Thyroid gland (tissue), 4 donors: Measurements from ENCODE around the gene CFAP141. TPM values are rescaled to one million over a fixed set of nuclear protein-coding genes. Genes with fewer than 3 reads are reported as not detected.

Experiments used
- DNase-seq, 2 donors: peaks; one replicate each; pipeline ENCODE4 v3.0.0-alpha.2; 2019
- H3K27ac ChIP-seq, 3 donors: fragments of 200-600 bp; sonication (generic); 1 replicate in 2 of 3; 2 replicates in 1 of 3; pipeline ENCODE4 v1.5.1; 2016 to 2019; ENCODE audit warnings: mild to moderate bottlenecking in 1 of 3, moderate library complexity in 1 of 3
- H3K27me3 ChIP-seq: fragments of 200-600 bp; sonication (generic); one replicate; pipeline ENCODE4 v1.5.1; 2019
- H3K36me3 ChIP-seq, 2 donors: fragments of 200-600 bp; sonication (generic); one replicate each; pipeline ENCODE4 v1.5.1; 2016 to 2019
- H3K4me1 ChIP-seq, 2 donors: fragments of 200-600 bp; sonication (generic); one replicate each; pipeline ENCODE4 v1.5.1; 2017 to 2019
- H3K4me3 ChIP-seq, 3 donors: fragments of 200-600 bp; sonication (generic); replicated peaks in 1 of 3; 1 replicate in 2 of 3; 2 replicates in 1 of 3; pipeline ENCODE4 v1.5.1; 2016; ENCODE audit warnings: mild to moderate bottlenecking in 1 of 3
- H3K9me3 ChIP-seq: fragments of 200-600 bp; sonication (generic); one replicate; pipeline ENCODE4 v1.5.1; 2017
- POLR2A ChIP-seq, 2 donors: fragments of 450-650 bp; IDR thresholded peaks; one replicate each; pipeline ENCODE4 v1.6.1; 2017; ENCODE audit warnings: antibody characterized with exemption in 2 of 2, mild to moderate bottlenecking in 2 of 2, moderate library complexity in 1 of 2
- WGBS, 2 donors: methylation state at CpG; one replicate each; pipeline ENCODE4 v1.1.5; 2017; 5-methylcytosine and 5-hydroxymethylcytosine counted together
- intact Hi-C: fragments of 100-400 bp; cut with DNase I; formaldehyde crosslinking; loops from one replicate; pipeline ENCODE4 v1.15.1; 2023
- total RNA-seq, 4 donors: library from RNA; depleted of rRNA; stranded (reverse); fragments of >200 nt; gene quantifications; one replicate each; pipeline ENCODE4 v1.2.3, GENCODE V29; 2016
- TF ChIP-seq, protein P1 (sequence below), 6 experiments: fragments of 200-600 bp in 3 of 6; fragments of 450-650 bp in 3 of 6; sonication (generic) in 3 of 6; IDR thresholded peaks; one replicate each; pipeline ENCODE4 v1.5.1; 2016 to 2019; ENCODE audit warnings: antibody characterized with exemption in 6 of 6, mild to moderate bottlenecking in 2 of 6, inconsistent platforms in 1 of 6, moderate library complexity in 1 of 6

The CFAP141 gene
- total RNA-seq, 4 donors from 2014 or later, result not detected

DNA sequence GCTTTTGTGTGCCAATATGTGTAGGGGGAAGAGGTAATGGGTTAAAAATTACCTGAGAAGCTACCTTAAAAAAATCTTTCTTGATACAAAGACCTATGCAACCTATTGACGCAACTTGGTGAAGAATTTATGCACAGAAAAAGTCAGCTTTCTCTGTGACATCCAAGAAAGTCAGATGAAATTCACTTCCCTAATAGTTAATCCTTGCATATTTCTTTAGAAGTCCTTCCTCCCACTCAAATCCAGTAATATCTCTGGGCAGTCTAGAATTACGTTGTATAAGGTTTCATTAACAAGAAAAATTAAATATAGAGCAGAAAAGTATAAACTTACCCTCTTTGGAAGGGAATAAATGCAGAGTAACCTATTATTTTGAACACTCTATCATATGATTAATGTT is 17.5 kb upstream of the CFAP141 start:
- Histone ChIP-seq H3K36me3 (peaks cover 15 to 17% of the 10 kb centered on the region in 2 donors), H3K4me3 (no peak overlapping the region), H3K27me3 (no peaks in the 10 kb centered on the region), H3K27ac (no peak overlapping the region), H3K9me3 (no peaks in the 10 kb centered on the region), H3K4me1 (peaks cover 25 to 30% of the 10 kb centered on the region in 2 donors)
- WGBS, 2 donors, result 68 to 69% methylated on average over 2 of the region's 2 CpGs
- no peak for TF ChIP-seq POLR2A (IDR thresholded peaks at IDR 0.05)
- TF ChIP-seq, protein P1, sequence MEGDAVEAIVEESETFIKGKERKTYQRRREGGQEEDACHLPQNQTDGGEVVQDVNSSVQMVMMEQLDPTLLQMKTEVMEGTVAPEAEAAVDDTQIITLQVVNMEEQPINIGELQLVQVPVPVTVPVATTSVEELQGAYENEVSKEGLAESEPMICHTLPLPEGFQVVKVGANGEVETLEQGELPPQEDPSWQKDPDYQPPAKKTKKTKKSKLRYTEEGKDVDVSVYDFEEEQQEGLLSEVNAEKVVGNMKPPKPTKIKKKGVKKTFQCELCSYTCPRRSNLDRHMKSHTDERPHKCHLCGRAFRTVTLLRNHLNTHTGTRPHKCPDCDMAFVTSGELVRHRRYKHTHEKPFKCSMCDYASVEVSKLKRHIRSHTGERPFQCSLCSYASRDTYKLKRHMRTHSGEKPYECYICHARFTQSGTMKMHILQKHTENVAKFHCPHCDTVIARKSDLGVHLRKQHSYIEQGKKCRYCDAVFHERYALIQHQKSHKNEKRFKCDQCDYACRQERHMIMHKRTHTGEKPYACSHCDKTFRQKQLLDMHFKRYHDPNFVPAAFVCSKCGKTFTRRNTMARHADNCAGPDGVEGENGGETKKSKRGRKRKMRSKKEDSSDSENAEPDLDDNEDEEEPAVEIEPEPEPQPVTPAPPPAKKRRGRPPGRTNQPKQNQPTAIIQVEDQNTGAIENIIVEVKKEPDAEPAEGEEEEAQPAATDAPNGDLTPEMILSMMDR (IDR thresholded peaks at IDR 0.05), result no peak
- intact Hi-C loops, result loop anchor here (5.0 kb wide), 1 partner anchor 41 kb away; no protein-coding TSS in a partner anchor
- no peak for DNase-seq

DNA sequence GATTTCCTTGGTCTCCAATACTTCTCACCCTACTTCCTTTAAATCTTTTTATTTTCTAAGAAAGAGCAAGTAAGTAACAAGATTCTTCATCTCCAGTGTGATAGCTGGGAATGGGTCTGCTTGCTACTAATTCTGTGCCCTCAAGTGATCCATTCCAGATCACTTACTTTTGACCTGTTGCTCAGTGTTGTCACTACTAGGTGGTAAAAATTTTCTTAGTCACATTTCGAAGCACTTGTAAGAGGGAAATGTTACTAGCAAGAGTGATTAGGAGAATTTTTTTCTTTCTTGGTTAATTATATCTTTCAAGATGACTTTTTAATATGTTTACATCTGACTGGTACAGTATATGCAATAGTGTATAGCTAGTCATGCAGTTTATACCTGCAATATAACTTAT is 16.8 kb upstream of the CFAP141 start:
- Histone ChIP-seq H3K27ac (peak overlapping the region in 1 of 3 donors; percentile 28), H3K36me3 (peaks cover 8 to 10% of the 10 kb centered on the region in 2 donors), H3K4me3 (no peak overlapping the region), H3K4me1 (peaks cover 30 to 35% of the 10 kb centered on the region in 2 donors), H3K27me3 (no peaks in the 10 kb centered on the region), H3K9me3 (no peaks in the 10 kb centered on the region)
- WGBS, 2 donors, result 63 to 85% methylated on average over 1 of the region's 1 CpG
- no peak for DNase-seq
- TF ChIP-seq POLR2A (IDR thresholded peaks at IDR 0.05), result no peak
- TF ChIP-seq, protein P1 (IDR thresholded peaks at IDR 0.05), result no peak
- intact Hi-C loops, result loop anchor here (5.0 kb wide), 1 partner anchor 41 kb away; no protein-coding TSS in a partner anchor

DNA sequence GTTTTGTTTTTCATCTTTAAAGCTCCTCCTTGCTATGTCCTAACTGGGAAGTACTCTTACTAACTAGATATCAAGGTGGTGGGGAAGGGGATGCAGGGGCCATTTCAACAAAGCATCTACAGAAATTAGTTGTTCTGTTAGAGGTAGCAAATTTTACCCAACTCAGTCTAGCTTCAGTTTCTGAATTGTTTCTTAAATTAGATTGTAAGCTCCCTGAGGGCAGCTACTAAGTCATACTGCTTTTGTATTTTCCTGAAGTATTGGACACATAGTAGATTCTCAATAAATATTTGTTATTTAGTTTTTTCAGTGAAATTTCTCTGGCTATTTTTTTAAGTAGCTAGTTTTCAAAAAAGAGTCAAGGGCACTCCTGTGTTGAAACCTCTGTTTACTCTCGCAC is 16.4 kb upstream of the CFAP141 start:
- 77 to 93% methylated on average over 1 of the region's 1 CpG for WGBS, 2 donors
- Histone ChIP-seq H3K27ac (peak overlapping the region in 2 of 3 donors; percentile 28 to 97), H3K9me3 (no peaks in the 10 kb centered on the region), H3K4me3 (no peak overlapping the region), H3K4me1 (peaks cover 34 to 35% of the 10 kb centered on the region in 2 donors), H3K27me3 (no peaks in the 10 kb centered on the region), H3K36me3 (peaks cover 4 to 6% of the 10 kb centered on the region in 2 donors)
- intact Hi-C loops, result loop anchor here (5.0 kb wide), 1 partner anchor 40 kb away; no protein-coding TSS in a partner anchor
- TF ChIP-seq, protein P1 (IDR thresholded peaks at IDR 0.05), result no peak
- no peak for TF ChIP-seq POLR2A (IDR thresholded peaks at IDR 0.05)
- DNase-seq, result no peak

DNA sequence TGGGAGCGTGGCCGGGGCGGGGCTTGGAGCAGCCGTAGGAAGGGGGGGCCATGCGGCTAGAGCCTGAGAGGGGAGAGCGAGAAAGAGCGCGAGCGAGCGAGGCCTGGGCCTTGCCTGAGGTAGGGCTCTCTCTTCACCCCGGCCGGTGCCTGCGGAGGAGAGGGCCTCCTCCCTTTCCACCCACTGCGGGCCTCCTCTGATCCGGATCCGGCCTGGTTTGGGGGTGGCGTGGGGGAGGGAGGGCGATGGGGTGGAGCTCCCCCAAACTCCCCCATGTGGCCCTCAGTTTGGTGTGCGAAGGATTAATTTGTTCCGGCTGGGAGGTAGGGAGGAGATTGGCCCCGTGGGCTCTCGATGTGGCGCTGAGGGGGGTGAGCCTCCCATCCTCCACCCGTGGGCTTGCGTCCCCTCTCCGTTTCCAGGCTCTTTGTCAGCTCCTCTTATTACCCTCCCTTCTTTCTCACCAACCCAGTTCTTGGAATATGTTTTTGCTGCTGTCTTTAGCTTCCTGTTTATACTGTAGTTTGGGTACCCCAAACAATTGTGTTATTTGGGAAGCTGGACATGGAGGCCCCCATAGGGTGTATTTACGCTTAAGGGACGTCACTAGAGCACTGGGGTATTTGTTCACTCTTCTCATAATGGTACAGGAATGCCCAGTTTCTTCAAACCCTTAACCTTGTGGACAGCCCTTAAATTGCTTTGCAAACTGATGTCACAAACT is 15.3 kb upstream of the CFAP141 start:
- DNase-seq, result peak; percentile 49 to 55
- no peak for TF ChIP-seq POLR2A (IDR thresholded peaks at IDR 0.05)
- 0 to 1% methylated on average over 11 of the region's 28 CpGs for WGBS, 2 donors
- H3K4me3 ChIP-seq, result peak overlapping the region; percentile 14 to 91 (median 58)
- H3K9me3 ChIP-seq, result no peaks in the 10 kb centered on the region
- H3K27ac ChIP-seq, result peak overlapping the region; percentile 90 to 100 (median 97)
- H3K36me3 ChIP-seq, result peaks cover 0 to 1% of the 10 kb centered on the region in 2 donors
- intact Hi-C loops, result loop anchor here (5.0 kb wide), 1 partner anchor 39 kb away; no protein-coding TSS in a partner anchor
- no peaks in the 10 kb centered on the region for H3K27me3 ChIP-seq
- H3K4me1 ChIP-seq, result peaks cover 35 to 36% of the 10 kb centered on the region in 2 donors

DNA sequence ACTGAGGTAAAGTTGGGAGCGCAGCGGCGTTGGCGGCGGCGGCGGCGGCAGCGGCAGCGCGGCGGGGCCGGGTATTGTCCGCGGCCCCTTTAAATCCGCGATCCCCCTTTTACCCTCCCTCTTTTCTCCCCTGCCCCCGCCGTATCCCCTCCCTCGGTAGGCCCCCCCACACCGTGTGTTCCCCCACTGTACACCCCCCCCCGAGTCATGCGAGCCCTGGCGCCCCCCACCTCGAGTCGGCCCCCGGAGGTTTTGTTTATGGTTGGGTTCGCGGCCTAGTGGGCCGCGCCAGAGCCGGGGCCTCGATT is 14.8 kb upstream of the CFAP141 start:
- intact Hi-C loops, result loop anchor here (5.0 kb wide), 1 partner anchor 39 kb away; no protein-coding TSS in a partner anchor
- peak overlapping the region; percentile 90 to 100 (median 97) for H3K27ac ChIP-seq
- TF ChIP-seq POLR2A (IDR thresholded peaks at IDR 0.05), result no peak
- TF ChIP-seq, protein P1 (IDR thresholded peaks at IDR 0.05), result no peak
- H3K27me3 ChIP-seq, result no peaks in the 10 kb centered on the region
- peaks cover 35 to 36% of the 10 kb centered on the region in 2 donors for H3K4me1 ChIP-seq
- H3K9me3 ChIP-seq, result no peaks in the 10 kb centered on the region
- H3K36me3 ChIP-seq, result no peaks in the 10 kb centered on the region
- peak overlapping the region; percentile 14 to 91 (median 58) for H3K4me3 ChIP-seq
- DNase-seq, result no peak
- 0% methylated on average over 12 to 23 of the region's 33 CpGs for WGBS, 2 donors
